ENCODE data around the gene ENO3. TPM values are rescaled to one million over a fixed set of nuclear protein-coding genes. Genes with fewer than 3 reads are reported as not detected.

The ENO3 gene
- polyA plus RNA-seq, 3 donors: 16.0 to 22.9 (median 16.7) TPM

- DNase-seq (ENCODE audit: low read depth in 3 of 3, low spot score in 2 of 3): no peak
These were observed 52.4 kb downstream of the ENO3 start for GRCh38 chr17:5003214-5003867.

Other genes starting within 250 kb of the ENO3 start
- gene PELP1, start 247.0 kb upstream of the ENO3 start, polyA plus RNA-seq (ENCODE audit: insufficient read length in 3 of 3): 10 to 100 TPM; 34.8 to 39.2 (median 38.9) TPM
- 10 to 100 TPM; 26.7 to 27.9 (median 26.7) TPM for gene ARRB2, start 240.5 kb upstream of the ENO3 start, polyA plus RNA-seq (ENCODE audit: insufficient read length in 3 of 3)
- 10 to 100 TPM; 26.0 to 28.7 (median 28.0) TPM for gene MED11, start 219.7 kb upstream of the ENO3 start, polyA plus RNA-seq (ENCODE audit: insufficient read length in 3 of 3)
- gene ZMYND15, start 211.3 kb upstream of the ENO3 start, polyA plus RNA-seq (ENCODE audit: insufficient read length in 3 of 3): under 1 TPM; 0.42 to 0.54 (median 0.47) TPM
- 10 to 100 TPM; 11.0 to 13.8 (median 11.5) TPM for gene CXCL16, start 211.2 kb upstream of the ENO3 start, polyA plus RNA-seq (ENCODE audit: insufficient read length in 3 of 3)
- 1 to 10 TPM in 2 of 3 donors, under 1 TPM in 1; 0.69 to 1.5 (median 1.4) TPM for gene TM4SF5, start 179.2 kb upstream of the ENO3 start, polyA plus RNA-seq (ENCODE audit: insufficient read length in 3 of 3)
- gene VMO1, start 164.8 kb upstream of the ENO3 start, polyA plus RNA-seq (ENCODE audit: insufficient read length in 3 of 3): under 1 TPM; 0.33 to 0.61 (median 0.39) TPM
- gene GLTPD2, start 162.2 kb upstream of the ENO3 start, polyA plus RNA-seq (ENCODE audit: insufficient read length in 3 of 3): 1 to 10 TPM; 3.8 to 5.4 (median 4.1) TPM
- gene PSMB6, start 155.0 kb upstream of the ENO3 start, polyA plus RNA-seq (ENCODE audit: insufficient read length in 3 of 3): 100 to 1,000 TPM; 135 to 147 (median 142) TPM
- 10 to 100 TPM; 30.7 to 35.9 (median 31.9) TPM for gene PLD2, start 144.0 kb upstream of the ENO3 start, polyA plus RNA-seq (ENCODE audit: insufficient read length in 3 of 3)
- 10 to 100 TPM; 51.6 to 60.6 (median 52.2) TPM for gene MINK1, start 117.8 kb upstream of the ENO3 start, polyA plus RNA-seq (ENCODE audit: insufficient read length in 3 of 3)
- gene C17orf107, start 51.6 kb upstream of the ENO3 start, polyA plus RNA-seq (ENCODE audit: insufficient read length in 3 of 3): 1 to 10 TPM; 1.2 to 1.4 (median 1.2) TPM
- 1 to 10 TPM; 1.0 to 1.4 (median 1.1) TPM for gene CHRNE, start 48.0 kb upstream of the ENO3 start, polyA plus RNA-seq (ENCODE audit: insufficient read length in 3 of 3)
- gene GP1BA, start 18.8 kb upstream of the ENO3 start, polyA plus RNA-seq (ENCODE audit: insufficient read length in 3 of 3): 1 to 10 TPM; 1.6 to 2.9 (median 2.4) TPM
- 10 to 100 TPM; 66.8 to 79.5 (median 71.7) TPM for gene SLC25A11, start 11.1 kb upstream of the ENO3 start, polyA plus RNA-seq (ENCODE audit: insufficient read length in 3 of 3)
- gene RNF167, start 10.9 kb upstream of the ENO3 start, polyA plus RNA-seq (ENCODE audit: insufficient read length in 3 of 3): 100 to 1,000 TPM; 136 to 139 (median 137) TPM
- gene PFN1, start 2.6 kb upstream of the ENO3 start, polyA plus RNA-seq (ENCODE audit: insufficient read length in 3 of 3): 100 to 1,000 TPM; 296 to 397 (median 351) TPM
- 100 to 1,000 TPM; 103 to 107 (median 104) TPM for gene SPAG7, start 16.7 kb downstream of the ENO3 start, polyA plus RNA-seq (ENCODE audit: insufficient read length in 3 of 3)
- gene CAMTA2, start 36.6 kb downstream of the ENO3 start, polyA plus RNA-seq (ENCODE audit: insufficient read length in 3 of 3): 10 to 100 TPM; 18.9 to 22.5 (median 22.3) TPM
- 1 to 10 TPM; 6.0 to 7.8 (median 6.6) TPM for gene INCA1, start 46.4 kb downstream of the ENO3 start, polyA plus RNA-seq (ENCODE audit: insufficient read length in 3 of 3)
- 10 to 100 TPM; 76.2 to 94.4 (median 92.0) TPM for gene KIF1C, start 46.8 kb downstream of the ENO3 start, polyA plus RNA-seq (ENCODE audit: insufficient read length in 3 of 3)
- under 1 TPM; 0.15 to 0.25 (median 0.19) TPM for gene SLC52A1, start 84.3 kb downstream of the ENO3 start, polyA plus RNA-seq (ENCODE audit: insufficient read length in 3 of 3)
- 10 to 100 TPM; 14.1 to 16.1 (median 15.2) TPM for gene ZFP3, start 127.3 kb downstream of the ENO3 start, polyA plus RNA-seq (ENCODE audit: insufficient read length in 3 of 3)
- gene ZNF232, start 160.8 kb downstream of the ENO3 start, polyA plus RNA-seq (ENCODE audit: insufficient read length in 3 of 3): 10 to 100 TPM; 21.1 to 25.2 (median 21.5) TPM
- 1 to 10 TPM; 2.0 to 2.8 (median 2.8) TPM for gene USP6, start 164.9 kb downstream of the ENO3 start, polyA plus RNA-seq (ENCODE audit: insufficient read length in 3 of 3)
- 10 to 100 TPM; 19.0 to 20.4 (median 20.2) TPM for gene ZNF594, start 240.7 kb downstream of the ENO3 start, polyA plus RNA-seq (ENCODE audit: insufficient read length in 3 of 3)

All from right renal cortex interstitium (tissue), 3 donors.